OCI-LY7 (cell line): Measurements from ENCODE around the gene OPCML.

ENCODE experiments used
- CTCF ChIP-seq: fragments of 200-600 bp; sonication (generic); conservative IDR thresholded peaks from 2 replicates; pipeline ENCODE4 v1.5.1; 2014; ENCODE audit warnings: mild to moderate bottlenecking, antibody characterized with exemption, low read length, moderate library complexity, mixed read lengths
- EZH2phosphoT487 ChIP-seq: fragments of 200-600 bp; sonication (generic); IDR thresholded peaks from 2 replicates; pipeline ENCODE4 v1.6.1; 2018; ENCODE audit warnings: low read depth, borderline replicate concordance, mild to moderate bottlenecking, mixed run types, antibody characterized with exemption, low read length, moderate library complexity, mixed read lengths

- no peak for TF ChIP-seq CTCF
- no peak for TF ChIP-seq EZH2phosphoT487
Observed at GRCh38 chr11:133346137-133346536, 186.2 kb downstream of the OPCML start.
